Bronchial smooth muscle cell (primary cell): ENCODE data around the gene ACSM5. TPM values are rescaled to one million over a fixed set of nuclear protein-coding genes. Genes with fewer than 3 reads are reported as not detected.

Source experiments
- total RNA-seq: library from RNA; depleted of rRNA; stranded (reverse); fragments of >200 nt; gene quantifications from 2 replicates; pipeline ENCODE4 v1.2.1, GENCODE V29; 2014

ACSM5 gene, protein sequence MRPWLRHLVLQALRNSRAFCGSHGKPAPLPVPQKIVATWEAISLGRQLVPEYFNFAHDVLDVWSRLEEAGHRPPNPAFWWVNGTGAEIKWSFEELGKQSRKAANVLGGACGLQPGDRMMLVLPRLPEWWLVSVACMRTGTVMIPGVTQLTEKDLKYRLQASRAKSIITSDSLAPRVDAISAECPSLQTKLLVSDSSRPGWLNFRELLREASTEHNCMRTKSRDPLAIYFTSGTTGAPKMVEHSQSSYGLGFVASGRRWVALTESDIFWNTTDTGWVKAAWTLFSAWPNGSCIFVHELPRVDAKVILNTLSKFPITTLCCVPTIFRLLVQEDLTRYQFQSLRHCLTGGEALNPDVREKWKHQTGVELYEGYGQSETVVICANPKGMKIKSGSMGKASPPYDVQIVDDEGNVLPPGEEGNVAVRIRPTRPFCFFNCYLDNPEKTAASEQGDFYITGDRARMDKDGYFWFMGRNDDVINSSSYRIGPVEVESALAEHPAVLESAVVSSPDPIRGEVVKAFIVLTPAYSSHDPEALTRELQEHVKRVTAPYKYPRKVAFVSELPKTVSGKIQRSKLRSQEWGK
- not detected in 2 replicates for total RNA-seq

DNA sequence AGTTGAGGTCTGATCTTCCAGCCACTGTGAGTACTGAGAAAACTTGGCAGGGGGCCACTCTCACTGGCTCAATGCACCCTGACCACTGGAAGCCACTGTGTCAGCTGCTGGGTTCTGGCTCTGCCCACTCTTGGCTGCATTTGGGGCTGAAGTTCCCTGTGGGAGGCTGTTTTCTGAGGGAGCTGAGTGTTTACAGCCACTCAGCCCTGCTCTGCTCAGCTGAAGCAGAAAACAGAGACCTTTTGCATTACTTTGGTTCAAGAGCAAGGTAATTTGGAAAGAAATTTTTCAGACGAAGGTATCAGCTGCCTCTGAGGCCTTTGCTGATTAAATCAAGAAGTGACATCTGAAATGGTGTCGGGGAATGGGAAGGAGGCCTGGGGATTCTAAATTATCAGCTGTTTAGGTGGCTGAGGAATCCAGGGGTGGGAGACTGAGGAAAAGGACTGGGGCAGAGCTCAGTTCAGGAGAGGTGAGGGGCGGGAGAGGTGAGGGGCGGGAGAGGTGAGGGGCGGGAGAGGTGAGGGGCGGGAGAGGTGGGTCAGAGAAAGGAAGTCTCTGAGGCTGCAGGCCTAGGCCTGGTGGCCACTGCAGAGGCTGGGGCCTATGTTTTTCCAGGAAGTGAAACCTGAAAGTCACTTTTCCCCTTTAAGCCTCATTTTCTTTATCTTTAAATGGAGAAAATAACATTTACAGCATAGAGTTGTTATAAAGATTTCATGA is at the start of gene ACSM5:
Gene ACSM5, plus strand, starts transcription at position 137 of the 723 bp plus-strand sequence. CDS start 1,951 bp downstream, outside the sequence.

DNA sequence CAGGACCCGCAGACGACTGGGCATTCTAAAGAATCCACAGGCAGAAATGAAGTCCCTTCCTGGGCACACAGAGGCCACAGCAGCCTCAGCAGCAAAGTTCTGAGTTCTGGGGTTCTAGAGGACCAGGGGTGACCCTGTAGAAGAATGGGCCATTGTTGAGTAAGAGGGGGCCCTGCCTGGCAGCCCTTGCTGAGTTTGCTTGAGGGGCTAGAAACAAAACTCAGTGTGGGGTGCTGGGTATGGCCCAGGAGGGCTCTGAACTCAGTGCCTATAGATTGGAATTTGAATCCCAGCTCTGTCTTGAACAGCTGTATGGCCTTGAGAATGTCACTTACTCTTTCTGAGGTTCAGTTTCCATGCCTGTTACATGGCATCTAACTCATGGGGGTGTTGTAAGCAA is 4.7 kb upstream of the ACSM5 start, which contains the start of gene PDILT:
Gene PDILT, minus strand, starts transcription at position 101 of the 400 bp plus-strand sequence. CDS start 5,437 bp downstream, outside the sequence.

DNA sequence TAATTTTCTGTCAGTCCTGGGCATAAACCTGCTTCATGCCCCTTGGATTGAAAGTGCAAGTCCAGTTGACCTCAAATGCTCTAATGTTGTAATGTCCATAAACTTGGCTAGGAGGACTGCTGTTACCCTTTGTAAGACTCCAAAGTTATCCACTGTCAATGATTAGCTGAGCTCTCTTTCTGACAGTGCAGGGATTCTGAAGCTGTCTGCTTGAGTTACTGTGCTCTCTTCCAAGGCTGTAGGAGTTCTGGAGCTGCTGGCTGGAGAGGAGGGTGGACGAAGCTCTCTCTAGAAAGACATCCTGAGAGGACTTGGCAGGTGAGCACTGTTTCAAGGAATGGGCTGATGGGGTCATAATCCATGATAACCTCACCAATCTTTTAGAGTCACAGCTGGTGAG is 42.0 kb downstream of the ACSM5 start, which contains the start of gene ACSM2A:
Gene ACSM2A, plus strand, starts transcription at position 158 of the 400 bp plus-strand sequence. CDS start 8,594 bp downstream, outside the sequence.

Other genes starting within 250 kb of the ACSM5 start
- gene GP2, start 82.0 kb upstream of the ACSM5 start, total RNA-seq: not detected in 2 replicates
- not detected in 2 replicates for gene UMOD, start 56.8 kb upstream of the ACSM5 start, total RNA-seq
- gene PDILT, start 4.8 kb upstream of the ACSM5 start, total RNA-seq: not detected in 2 replicates
- gene ACSM2A, start 42.0 kb downstream of the ACSM5 start, total RNA-seq: not detected in 2 replicates
- not detected in 2 replicates for gene ACSM2B, start 166.8 kb downstream of the ACSM5 start, total RNA-seq